M059J (cell line): ENCODE results near the gene TEDC1. TPM values are rescaled to one million over a fixed set of nuclear protein-coding genes. Genes with fewer than 3 reads are reported as not detected.
"Not testable (repeated sequence)": the region's sequence is repeated elsewhere in the genome, so short reads cannot be mapped to it uniquely, and the experiment has no call there.

ENCODE experiments used
- DNase-seq: peaks from one replicate; pipeline ENCODE4 v3.0.0-alpha.2; 2012; ENCODE audit warnings: low read depth
- total RNA-seq: library from RNA; depleted of rRNA; stranded (reverse); fragments of >200 nt; shearing (Covaris generic); gene quantifications from 2 replicates; pipeline ENCODE4 v1.2.3, GENCODE V29; 2014; rRNA removed

The TEDC1 gene
- total RNA-seq, 1 experiment from 2014 or later, result 22.4 TPM

DNA sequence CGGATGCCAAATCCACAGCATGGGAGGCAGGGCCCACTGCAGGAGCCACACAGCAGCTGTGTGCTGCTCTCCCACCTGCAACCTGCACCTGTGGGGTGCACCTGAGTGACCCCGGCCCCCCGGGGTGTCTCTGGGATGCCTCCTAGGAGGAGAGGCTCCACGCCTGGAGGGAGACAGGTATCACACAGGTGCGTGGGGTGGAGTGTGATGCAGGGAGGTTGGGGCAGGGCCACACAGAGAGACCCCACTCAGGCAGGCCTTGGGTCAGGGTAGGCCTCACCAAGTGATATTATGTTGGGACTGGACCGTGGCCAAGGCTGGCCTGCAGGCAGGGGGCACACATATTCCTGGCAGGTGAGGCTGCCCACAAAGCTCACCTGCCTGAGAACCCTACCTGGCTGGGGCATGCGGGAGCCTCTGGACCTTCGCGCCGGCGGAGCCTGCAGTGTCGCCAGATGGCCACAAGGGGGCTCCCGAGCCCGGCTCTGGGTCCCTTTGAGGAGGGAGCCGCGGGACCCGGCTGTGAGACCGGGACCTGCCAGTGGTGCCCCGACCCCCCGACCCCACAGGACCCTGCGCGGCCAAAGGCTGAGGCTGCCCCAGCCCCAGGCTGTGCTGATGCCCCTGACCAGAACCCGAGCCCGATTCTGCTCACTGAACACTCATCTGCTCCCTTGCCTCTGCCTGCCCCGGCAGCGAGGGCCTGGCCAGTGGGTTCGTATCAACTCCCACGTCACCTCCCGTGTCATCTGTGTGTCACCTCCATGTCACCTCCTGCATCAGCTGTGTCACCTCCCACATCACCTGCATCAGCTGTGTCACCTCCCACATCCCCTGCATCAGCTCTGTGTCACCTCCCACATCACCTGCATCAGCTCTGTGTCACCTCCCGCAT, 46.8 kb downstream of the TEDC1 start:
- DNase-seq, result peak; percentile 8

DNA sequence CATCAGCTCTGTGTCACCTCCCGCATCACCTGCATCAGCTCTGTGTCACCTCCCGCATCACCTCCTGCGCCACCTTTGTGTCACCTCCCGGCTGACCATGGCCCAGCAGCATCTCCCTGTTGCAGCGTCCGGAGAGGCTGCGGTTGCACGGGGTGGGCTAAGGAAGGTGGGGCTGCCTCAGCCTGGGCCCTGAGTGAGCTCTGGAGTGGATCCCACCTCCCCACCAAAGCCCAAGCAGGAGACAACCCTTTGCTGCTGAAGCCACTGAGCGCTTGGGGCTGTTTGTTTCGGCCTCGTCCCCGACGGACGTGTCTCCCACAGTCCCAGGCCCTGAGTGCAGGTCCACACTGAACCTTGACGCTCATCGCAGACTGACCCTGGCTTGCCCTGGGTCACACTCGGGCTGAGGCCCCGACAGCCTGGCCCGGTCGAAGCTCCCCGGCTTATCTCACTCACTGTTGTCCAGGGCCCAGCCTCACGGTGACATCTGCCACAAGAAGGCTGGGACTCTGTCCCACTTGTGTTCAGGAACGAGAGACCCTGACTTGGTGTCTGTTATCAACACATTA, 47.5 kb downstream of the TEDC1 start:
- no peak for DNase-seq

DNA sequence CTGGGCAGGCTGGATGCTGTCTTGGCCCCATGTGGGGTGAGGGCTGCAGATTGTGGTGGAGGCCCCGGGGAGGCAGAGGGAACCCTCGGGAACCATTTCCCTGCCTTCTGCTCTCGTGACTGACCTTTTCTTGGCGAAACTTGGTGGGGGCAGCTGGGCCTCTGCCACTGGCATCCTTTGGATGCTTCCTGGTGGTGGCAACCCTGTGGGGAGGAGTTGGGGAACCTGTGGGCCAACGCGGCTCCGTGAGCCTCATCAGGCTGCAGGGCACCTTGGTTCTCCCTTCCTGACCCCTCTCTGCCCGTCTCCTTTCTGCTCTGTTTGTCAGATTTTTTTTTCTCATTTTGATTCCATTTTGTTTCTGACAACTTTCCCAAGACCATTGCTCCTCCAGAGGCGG, 49.8 kb downstream of the TEDC1 start:
- no peak for DNase-seq

- no peak for DNase-seq
Measured at GRCh38 chr14:105541218-105541875, 50.3 kb downstream of the TEDC1 start.

DNA sequence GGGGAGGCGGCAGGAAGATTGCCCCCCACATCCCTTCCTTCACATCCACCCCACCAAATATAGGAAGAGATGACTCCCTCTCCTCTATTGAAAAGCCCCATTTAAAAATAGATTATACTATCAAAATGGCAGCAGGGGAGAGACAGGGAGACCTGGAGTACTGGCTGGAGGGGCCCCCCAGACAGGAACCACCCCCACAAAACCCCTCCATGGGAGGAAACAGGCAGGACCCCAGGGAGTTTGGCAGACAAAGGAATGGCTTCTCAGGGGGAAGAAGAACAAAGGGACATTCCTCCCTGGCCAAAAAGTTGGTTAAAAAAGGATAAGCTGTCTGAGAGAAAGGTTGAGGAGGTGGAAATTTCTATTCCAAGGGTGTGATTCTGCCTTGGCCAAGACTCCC, 54.6 kb downstream of the TEDC1 start:
- DNase-seq, result not testable (repeated sequence)

- DNase-seq, result not testable (repeated sequence)
Measured at GRCh38 chr14:105546410-105546809, 55.4 kb downstream of the TEDC1 start.

DNA sequence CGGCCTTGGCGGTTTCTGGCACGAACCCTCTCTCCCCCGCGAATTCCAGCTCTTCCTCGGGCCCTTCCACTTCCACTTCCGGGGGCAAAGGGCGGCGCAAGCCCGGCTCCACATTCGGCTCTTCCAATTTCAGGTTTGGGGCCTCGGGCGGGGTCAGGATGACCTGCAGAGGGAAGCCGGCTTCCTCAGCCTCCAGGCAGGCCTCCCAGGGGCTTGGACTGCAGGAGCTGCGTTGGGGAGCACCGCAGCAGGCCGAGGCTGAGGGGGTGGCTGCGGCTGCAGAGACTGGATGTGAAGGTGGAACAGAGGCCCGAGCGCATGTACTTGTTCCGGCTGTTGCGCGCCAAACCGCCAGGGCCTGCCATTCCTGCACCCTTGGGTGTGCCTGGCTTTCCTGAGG, 56.0 kb downstream of the TEDC1 start:
- DNase-seq, result not testable (repeated sequence)

GRCh38 chr14:105547741-105548169, 56.7 kb downstream of the TEDC1 start:
- DNase-seq, result no peak

Other genes with a start within 250 kb of the TEDC1 start
- 28.4 and 39.2 TPM in 2 replicates for gene BTBD6, start 242.7 kb upstream of the TEDC1 start, total RNA-seq
- gene BRF1, start 190.2 kb upstream of the TEDC1 start, total RNA-seq, result 10.4 and 13.0 TPM in 2 replicates
- gene PACS2, start 176.5 kb upstream of the TEDC1 start, total RNA-seq, result 11.0 and 24.7 TPM in 2 replicates
- 0.07 TPM in 1 of 2 replicates, not detected in the other for gene TEX22, start 92.7 kb upstream of the TEDC1 start, total RNA-seq
- 8.9 and 20.3 TPM in 2 replicates for gene MTA1, start 71.4 kb upstream of the TEDC1 start, total RNA-seq
- gene CRIP2, start 16.4 kb upstream of the TEDC1 start, total RNA-seq, result 93.9 and 114 TPM in 2 replicates
- gene CRIP1, start 4.4 kb upstream of the TEDC1 start, total RNA-seq, result not detected in 2 replicates
- gene TMEM121, start 35.3 kb downstream of the TEDC1 start, total RNA-seq, result 1.9 and 5.4 TPM in 2 replicates